Measurements from ENCODE around the gene RFX1.

The RFX1 gene

DNA sequence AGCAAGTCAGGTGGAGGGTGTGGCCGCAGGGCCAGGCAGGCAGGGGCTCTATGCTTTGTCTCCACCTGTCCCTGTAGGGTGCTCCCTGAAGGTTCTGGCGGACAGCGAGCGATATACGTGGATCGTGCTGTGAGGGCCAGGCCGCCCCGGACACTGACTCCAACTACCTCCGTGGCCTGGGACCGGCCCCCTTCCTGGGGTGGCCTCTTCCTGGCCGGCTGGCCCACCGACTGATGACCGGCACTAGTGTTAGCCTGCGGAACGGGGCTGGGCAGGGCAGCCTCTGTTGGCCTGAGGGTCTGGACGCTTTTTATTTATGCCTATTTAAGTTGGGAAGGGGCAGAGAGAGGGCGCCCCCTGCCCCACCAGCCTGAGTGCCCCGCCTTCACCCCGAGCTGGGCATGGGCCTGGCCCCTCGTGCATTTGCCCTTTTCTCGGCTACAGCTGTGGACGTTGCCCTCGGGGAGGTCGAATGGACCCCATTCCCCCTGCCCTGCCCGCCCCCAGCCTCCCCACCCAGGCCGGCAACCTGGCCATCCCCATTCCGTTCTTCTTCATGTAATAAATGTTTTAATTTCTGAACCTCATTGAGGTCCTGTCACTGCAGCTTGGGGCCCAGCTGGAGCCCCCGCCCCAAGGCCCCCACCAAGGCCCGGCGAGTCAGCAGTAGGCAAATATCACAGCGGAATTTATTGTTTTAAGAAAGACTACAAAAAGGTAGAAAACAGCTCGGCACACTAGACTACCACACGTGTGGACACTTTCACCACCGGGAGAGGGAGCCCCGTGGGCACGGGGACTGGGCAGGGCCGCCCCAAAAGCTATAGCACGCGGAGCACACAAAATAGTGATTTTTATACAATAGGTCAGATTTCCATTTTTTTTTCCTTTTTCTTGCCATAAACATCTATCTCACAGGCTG is 45.0 kb downstream of the RFX1 start:
- DNase-seq = no peak

DNA sequence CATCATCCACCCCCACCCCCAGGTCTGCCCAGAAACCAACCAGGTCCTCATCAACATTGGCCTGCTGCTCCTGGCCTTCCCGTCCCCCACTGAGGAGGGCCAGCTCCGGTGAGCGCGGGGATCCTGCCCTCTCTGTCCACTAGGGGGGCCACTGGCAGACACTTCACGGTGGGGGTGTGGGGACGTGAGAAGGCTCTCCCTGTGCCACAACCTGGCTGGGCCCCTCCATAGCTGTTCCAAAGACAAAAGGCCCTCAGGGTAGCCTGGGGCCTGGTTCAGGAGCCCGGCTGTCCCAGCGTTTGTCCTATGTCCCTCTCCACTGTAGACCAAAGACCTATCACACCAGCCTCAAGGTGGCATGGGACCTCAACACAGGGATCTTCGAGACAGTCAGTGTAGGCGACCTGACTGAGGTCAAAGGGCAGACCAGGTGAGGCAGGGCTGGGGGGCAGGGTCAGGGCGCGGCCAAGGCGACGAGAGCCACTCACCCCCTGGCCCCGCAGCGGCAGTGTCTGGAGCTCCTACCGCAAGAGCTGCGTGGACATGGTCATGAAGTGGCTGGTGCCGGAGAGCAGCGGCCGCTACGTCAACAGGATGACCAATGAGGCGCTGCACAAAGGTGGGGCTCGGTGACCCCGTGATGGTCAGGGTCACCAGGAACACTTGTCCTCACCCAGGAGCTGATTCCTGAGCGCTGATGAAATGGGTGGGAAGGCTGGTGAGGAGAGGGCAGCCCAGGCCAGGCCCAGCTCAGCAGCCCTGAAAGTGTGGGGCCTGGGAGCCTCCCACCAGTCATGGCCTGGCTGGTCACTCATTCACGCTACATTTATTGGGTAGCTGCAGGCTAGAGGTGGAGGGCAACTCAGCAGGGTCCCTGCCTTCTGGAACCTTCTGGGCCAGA is 45.9 kb downstream of the RFX1 start:
- DNase-seq = no peak

- no peak for DNase-seq
These were observed 46.8 kb downstream of the RFX1 start for GRCh38 chr19:13959141-13959961.

DNA sequence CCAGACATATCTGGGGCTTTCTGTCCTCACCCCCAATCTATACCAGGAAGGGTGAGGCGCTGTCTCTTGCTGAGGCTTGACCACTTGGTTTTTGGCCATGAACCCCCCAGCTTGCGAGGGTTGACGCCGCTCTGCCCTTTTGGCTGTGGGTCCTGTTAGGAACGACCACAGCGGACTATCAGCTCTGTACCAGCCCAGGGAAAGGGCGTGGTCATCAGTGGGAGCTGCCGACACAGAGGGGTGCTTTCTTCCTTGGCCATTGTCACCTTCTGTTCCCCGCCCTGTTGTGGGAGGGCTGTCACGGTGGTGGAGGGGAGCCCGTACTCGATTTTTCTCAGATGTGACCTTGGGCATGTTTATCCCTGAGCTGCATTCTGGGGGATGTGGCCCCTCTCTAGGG is 48.1 kb downstream of the RFX1 start:
- no peak for DNase-seq

DNA sequence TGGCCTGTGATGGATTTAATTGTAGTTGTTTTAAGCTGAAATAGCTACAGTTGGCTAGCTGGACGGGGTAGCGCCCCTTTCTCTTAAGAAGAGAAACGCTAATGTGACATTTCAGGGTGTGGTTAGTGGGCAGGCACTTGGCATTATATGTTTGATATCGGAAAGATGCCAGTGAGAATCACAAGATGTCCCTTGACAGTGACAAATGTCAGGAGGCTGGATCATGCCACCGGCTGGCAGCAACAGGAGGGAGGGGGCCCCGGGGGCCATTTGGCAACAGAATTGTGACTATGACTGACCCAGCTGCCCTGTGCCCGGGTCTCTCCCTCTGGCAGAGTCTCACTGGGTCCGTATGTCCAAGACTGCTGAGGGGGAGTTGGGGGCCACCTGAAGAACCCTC is 49.1 kb downstream of the RFX1 start:
- no peak for DNase-seq

- DNase-seq = no peak
These were observed 49.8 kb downstream of the RFX1 start for GRCh38 chr19:13956365-13956744.

DNA sequence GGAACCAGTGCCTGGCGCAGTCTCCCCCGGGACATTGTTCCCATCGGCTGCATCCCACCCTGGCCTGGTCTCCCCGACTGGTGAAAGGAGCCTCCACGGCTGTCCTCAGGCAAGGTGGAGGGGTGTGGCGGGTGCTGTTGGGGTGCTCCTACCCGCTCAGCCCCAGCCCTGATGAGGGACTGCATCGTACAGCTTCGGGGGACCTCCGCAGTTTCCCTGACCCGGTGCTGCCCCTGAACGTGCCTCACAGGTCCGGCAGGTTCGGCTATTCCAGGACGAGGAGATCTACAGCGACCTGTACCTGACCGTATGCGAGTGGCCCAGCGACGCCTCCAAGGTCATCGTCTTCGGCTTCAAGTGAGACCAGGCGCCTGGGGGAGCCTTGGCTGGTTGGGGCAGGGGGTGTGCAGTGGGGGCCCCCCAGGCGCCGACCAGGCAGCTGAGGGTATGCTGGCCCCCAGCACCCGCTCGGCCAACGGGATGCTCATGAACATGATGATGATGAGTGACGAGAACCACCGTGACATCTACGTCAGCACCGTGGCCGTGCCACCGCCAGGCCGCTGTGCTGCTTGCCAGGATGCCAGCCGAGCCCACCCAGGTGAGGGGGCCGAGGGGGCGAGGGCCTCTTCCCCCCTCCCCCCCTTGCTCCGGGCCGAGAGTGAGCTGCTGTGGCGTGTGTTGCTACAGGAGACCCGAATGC is 50.3 kb downstream of the RFX1 start:
- no peak for DNase-seq

GRCh38 chr19:13954185-13954584 is 51.9 kb downstream of the RFX1 start:
- no peak for DNase-seq

- no peak for DNase-seq
These were observed 53.1 kb downstream of the RFX1 start for GRCh38 chr19:13952931-13953531.

DNA sequence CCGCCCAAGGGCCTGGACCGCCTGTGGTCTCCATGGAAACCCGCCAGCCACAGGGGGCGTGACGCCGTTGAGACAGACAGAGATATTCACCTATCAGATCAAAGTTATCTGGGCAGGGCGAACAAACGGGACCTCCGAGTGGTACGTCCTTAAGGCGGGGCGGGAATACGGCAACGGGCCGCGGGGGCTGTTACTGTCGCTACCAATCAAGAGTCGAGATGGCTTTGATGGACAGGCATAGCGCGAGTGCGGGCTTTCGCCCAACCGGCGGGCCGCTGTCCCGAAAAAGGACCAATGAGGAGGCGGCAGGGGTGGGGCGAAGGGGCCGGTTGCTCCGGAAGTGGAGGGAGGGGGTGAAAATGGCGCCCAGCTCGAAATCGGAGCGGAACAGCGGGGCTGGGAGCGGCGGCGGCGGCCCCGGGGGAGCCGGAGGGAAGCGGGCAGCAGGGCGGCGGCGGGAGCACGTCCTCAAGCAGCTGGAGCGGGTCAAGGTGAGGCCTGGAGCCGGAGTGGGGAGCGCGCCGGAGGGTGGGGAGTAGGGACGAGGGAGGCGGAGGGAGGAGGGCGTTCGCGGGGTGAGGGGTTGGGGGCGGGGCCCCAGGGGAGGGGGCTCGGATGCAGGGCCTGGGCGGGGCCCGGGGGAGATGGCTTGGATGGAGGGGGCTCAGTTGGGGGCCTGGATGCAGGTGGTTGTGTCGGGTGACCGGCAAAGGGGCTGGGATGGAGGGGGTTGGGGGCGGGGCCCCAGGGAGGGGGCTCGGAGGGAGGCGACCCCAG is 53.8 kb downstream of the RFX1 start, which contains the start of gene DCAF15:
DCAF15 (plus strand) TSS at position 356 of the 777 bp plus-strand sequence; CDS start at position 360, 4 bp downstream.
- peak; percentile 100 for DNase-seq

GRCh38 chr19:13951799-13952153 is 54.3 kb downstream of the RFX1 start:
- DNase-seq = no peak

DNA sequence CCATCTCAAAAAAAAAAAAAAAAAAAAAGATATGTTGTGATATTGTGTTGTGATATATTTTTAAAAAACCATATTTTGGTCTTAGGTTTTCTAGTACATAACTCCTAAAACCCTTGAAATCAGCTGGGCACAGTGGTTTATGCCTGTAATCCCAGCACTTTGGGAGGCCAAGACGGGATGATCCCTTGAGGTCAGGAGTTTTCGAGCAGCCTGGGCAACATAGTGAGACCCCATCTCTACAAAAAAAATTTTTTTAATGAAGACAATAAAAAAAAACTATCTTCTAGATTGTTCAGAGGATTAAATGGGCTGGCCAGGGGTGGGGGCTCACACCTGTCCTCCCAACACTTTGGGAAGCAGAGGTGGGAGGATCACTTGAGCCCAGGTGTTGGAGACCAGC is 55.1 kb downstream of the RFX1 start:
- DNase-seq = no peak

DNA sequence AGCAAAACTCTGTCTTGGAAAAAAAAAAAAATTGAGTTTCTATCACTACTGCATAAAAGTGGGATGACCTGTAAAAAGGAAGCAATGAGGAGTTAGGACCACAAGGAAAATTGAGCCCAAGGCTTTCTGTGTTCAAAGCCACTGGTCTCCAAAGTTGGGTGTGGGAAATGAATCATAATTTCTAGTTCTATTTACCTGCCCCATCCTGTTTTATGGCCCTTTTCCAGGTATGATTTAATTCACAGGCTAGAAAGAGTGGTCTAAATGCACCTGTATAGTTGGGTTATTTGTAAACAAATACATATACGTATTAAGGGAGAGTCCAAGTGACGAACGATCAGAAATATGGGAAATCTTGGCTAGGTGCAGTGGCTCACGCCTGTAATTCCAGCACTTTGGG is 59.7 kb downstream of the RFX1 start:
- no peak for DNase-seq

DNA sequence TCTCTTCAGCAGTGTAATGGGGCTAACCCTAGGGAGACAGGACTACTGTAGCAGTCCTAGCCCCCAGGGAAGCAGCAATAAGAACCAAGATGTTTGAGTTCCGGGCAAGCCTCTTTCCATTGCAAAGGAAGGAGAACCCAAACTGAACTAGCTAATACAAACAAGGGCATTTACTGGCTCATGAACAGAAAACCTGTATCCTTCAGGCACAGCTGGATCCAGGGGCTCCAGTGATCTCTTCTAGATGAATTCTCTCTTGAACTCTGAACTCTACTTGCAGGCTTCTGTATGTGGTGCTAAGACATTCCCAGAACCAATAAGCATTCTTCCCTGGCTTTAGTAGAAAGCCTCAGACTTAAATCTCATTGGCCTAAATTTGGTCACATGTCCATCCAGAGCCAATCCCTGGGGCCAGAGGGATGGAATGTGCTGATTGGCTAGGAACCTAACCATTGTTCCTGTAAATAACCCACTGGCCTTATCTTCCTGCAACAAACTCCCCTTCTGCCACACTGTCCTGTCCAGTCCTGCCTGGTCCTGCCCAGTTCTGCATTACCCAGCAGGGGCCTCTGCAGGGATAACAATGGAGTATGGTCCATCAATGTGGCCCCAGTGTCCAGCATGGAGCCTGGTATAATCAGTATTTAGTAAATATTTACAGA is 64.0 kb downstream of the RFX1 start:
- no peak for DNase-seq

DNA sequence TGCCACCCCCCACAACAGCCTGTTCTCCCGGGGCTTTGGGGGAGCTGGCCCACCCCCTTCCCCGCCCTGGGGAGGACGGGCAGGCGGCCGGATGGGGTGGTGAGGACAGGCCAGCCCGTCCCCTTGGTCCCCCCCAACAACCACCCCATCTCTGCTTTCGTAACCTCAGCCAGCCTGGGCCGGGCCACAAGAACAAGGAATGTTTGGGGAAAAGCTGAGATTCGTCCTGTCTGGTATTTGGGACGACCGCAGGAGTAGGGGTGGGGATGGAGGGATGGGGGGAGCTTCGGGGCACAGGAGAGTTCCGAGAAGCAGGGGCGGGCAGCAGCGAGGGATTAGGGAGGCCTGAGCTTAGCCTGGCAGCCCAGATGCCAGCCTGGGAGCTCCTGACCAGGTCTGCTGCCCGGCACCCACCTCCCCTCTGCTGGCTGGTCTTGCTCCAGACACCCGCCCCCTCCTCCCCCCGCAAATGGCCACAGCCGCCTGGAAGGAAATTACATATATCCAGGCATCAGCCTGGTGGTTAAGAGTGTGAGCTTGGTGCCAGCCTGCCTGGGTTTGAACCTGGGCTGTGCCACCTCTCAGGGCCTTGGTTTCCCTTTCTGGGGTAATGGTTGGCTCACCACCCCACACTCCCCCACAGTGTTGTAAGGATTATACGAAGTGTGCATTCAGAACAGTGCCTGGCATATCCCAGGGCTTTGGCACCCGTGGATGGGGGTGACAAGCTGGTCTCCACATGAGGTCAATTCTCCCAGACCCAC is 67.6 kb downstream of the RFX1 start, which contains the start of gene PODNL1:
PODNL1 (minus strand) TSS at position 117 of the 764 bp plus-strand sequence. CDS start 236 bp downstream, outside the sequence.
- no peak for DNase-seq

DNA sequence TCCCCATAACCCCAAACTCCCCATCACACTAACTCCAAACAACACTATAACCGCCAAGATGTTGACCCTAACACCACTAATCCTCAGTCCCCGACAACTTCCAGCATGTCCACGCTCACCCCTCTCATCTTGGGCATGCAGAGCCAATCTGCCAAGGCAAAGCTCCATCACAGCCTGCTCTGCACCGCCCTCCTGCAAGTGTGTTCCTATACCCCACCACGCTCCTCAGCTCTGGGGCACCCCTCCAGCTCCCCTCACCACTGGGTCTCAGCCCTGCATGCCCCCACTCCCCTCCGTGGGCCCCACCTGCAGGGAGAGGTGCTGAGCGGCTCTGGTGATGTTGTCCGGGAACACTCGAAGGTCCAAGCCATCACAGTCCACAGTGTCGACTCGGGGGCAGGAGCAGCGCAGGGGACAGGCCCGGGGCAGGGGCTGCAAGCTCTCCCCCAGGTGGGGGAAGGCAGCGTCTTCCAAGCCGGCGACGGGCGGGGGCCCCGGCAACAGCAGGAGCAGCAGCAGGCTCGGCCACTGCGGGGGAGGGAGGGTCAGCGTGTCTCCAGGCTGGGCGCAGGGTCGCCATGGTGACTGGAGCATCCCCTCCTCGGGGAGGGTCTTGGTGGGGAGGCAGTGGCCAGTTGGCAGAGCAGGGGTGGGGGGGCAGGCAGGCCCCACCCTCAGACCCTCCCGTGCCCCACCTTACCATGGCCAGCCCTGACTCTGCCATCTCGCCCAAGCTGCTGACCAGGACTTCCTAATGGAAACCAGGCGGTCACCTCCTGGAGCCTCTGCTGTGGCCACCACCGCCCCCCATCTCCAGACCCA is 68.4 kb downstream of the RFX1 start:
- DNase-seq = no peak

GRCh38 chr19:13935765-13936510 is 70.2 kb downstream of the RFX1 start:
- DNase-seq = no peak

DNA sequence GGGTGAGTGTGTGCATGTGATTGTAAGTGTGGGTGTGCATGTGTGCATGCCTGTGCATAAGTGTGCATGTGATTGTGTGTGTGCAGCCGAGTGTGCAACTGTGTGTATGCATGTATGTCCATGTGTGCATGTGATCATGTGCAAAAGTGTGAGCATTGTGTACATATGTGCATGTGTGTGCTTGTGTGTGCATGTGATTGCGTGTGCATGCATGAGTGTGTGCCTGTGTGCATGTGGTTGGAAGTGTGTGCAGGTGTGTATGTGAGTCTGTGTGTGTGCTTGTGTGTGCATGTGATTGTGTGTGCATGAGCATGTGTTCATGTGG is 71.4 kb downstream of the RFX1 start:
- DNase-seq = no peak
